ENCODE measurements around the gene IL17B. TPM values are rescaled to one million over a fixed set of nuclear protein-coding genes. Genes with fewer than 3 reads are reported as not detected.

The IL17B gene
- total and polyA plus RNA-seq, 2 of the 13 experiments (the other 11 are each of a cell fraction or from before 2014, with no cell fraction given), result 0.29 to 2.6 TPM

DNA sequence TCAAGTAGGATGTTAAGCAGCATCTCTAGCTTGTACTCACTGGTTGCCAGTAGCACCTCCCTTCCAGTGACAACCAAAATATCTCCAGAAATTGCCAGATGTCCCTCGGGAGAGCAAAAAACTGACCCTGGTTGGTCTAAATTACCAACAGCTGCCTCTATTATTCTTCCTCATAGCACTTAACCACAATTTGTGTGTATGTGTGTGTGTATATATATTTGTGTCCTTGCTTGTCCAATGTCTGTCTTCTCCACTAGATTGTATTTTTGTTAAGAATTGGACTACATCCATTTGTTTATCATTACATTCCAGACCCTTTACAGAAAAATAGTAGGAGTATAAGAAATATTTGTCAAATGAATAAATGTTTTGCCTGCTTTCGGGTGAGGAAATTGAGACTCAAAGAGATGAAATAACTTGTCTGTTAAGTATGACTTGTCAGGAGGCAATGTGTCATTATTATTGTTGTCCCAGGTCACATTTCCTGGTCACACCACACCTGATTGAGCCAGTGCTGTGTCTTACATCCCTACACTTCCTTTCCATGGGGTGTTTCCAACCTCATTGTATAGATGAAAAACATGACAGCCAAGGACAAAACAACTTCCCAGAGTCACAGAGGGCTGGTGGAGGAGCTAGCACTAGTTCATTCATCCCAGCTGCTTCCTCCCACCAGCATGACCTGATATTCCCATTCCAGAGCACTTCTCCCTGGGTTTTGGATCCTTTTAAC lies 45.2 kb downstream of the IL17B start:
- CTCF ChIA-PET (ENCODE audit: low intra/inter-chr PET ratio, low total read pairs), result no interaction called here
- POLR2A ChIA-PET, result interaction anchor here (1.3 kb wide), 1 partner anchor 11 kb away, joined by 3 read pairs; the partner anchor contains the start of gene GRPEL2
- no TSS peak for BruUV-seq (replicated peaks)
- in situ Hi-C loops (cut with HindIII; ENCODE audit: extremely low pct_ligation_motif_present, low pct_unique_long_range_greater_than_20kb) (no loop called here), intact Hi-C loops (cut with micrococcal nuclease; ENCODE audit: unreplicated experiment) (no loop called here)
- no peak overlapping the region for H3K4me2 ChIP-seq (ENCODE audit: low read depth, low read length)
- DNase-seq (ENCODE audit: low spot score) (no peak), ATAC-seq (no peak), FAIRE-seq (no peak)
- no peak overlapping the region for H3K4me3 ChIP-seq (replicated peaks in 1 of 3; ENCODE audit: insufficient read depth in 1 of 3, low read depth in 2 of 3, low read length in 3 of 3)
- no peak overlapping the region for H3K9ac ChIP-seq (ENCODE audit: insufficient read depth, low read depth, low read length)
- TF ChIP-seq, protein P1, sequence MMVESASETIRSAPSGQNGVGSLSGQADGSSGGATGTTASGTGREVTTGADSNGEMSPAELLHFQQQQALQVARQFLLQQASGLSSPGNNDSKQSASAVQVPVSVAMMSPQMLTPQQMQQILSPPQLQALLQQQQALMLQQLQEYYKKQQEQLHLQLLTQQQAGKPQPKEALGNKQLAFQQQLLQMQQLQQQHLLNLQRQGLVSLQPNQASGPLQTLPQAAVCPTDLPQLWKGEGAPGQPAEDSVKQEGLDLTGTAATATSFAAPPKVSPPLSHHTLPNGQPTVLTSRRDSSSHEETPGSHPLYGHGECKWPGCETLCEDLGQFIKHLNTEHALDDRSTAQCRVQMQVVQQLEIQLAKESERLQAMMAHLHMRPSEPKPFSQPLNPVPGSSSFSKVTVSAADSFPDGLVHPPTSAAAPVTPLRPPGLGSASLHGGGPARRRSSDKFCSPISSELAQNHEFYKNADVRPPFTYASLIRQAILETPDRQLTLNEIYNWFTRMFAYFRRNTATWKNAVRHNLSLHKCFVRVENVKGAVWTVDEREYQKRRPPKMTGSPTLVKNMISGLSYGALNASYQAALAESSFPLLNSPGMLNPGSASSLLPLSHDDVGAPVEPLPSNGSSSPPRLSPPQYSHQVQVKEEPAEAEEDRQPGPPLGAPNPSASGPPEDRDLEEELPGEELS (CRISPR knock-in tag; IDR thresholded peaks at IDR 0.05), result no peak
- TF ChIP-seq ZNF121 (CRISPR knock-in tag; IDR thresholded peaks at IDR 0.05), result no peak
- TF ChIP-seq ZSCAN21 (CRISPR knock-in tag; IDR thresholded peaks at IDR 0.05; ENCODE audit: borderline replicate concordance), result no peak
- TF ChIP-seq NAIF1 (CRISPR knock-in tag; IDR thresholded peaks at IDR 0.05; ENCODE audit: borderline replicate concordance), result no peak
- TF ChIP-seq MED8 (CRISPR knock-in tag; IDR thresholded peaks at IDR 0.05; ENCODE audit: insufficient replicate concordance), result no peak
- TF ChIP-seq, protein P2, sequence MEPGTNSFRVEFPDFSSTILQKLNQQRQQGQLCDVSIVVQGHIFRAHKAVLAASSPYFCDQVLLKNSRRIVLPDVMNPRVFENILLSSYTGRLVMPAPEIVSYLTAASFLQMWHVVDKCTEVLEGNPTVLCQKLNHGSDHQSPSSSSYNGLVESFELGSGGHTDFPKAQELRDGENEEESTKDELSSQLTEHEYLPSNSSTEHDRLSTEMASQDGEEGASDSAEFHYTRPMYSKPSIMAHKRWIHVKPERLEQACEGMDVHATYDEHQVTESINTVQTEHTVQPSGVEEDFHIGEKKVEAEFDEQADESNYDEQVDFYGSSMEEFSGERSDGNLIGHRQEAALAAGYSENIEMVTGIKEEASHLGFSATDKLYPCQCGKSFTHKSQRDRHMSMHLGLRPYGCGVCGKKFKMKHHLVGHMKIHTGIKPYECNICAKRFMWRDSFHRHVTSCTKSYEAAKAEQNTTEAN (CRISPR knock-in tag; conservative IDR thresholded peaks at IDR 0.05), result no peak
- no peak for TF ChIP-seq ZNF234 (CRISPR knock-in tag; conservative IDR thresholded peaks at IDR 0.05)
- no peak for TF ChIP-seq U2AF2 (IDR thresholded peaks at IDR 0.05; ENCODE audit: low read depth, low read length)
- TF ChIP-seq FOXK2 (IDR thresholded peaks at IDR 0.05), result no peak
- no peak for TF ChIP-seq ZBTB21 (CRISPR knock-in tag; IDR thresholded peaks at IDR 0.05)
- TF ChIP-seq ZBTB8A (CRISPR knock-in tag; IDR thresholded peaks at IDR 0.05; ENCODE audit: borderline replicate concordance, low read depth), result no peak
- H3K36me3 ChIP-seq (replicated peaks in 1 of 2; ENCODE audit: control insufficient read depth in 1 of 2, insufficient read depth in 2 of 2, low read length in 2 of 2), result no peaks in the 10 kb centered on the region
- H3K4me1 ChIP-seq (ENCODE audit: insufficient read depth, low read length), result peaks cover 11% of the 10 kb centered on the region
- no peaks in the 10 kb centered on the region for H4K20me1 ChIP-seq (ENCODE audit: insufficient read depth, low read length)
- 0 out of 5 replicates have a peak, but pooled peaks cover 0 to 1% of the 10 kb centered on the region in 2 experiments for H3K27me3 ChIP-seq (ENCODE audit: control insufficient read depth in 1 of 2, insufficient read depth in 2 of 2, low read length in 2 of 2)
- H3K27ac ChIP-seq (ENCODE audit: extremely low read length, insufficient read depth, low read length), result no peak overlapping the region
- no peaks in the 10 kb centered on the region for H3K9me3 ChIP-seq (ENCODE audit: low read length)
- WGBS (ENCODE audit: low lambda C conversion rate), result 81% methylated on average over 2 of the region's 2 CpGs
- no peaks in the 10 kb centered on the region for H3K79me2 ChIP-seq (ENCODE audit: insufficient read depth, low read length)
- H2AFZ ChIP-seq (ENCODE audit: low read length), result no peak overlapping the region
